Osteoblast (primary cell): ENCODE data around the gene SNCAIP. TPM values are rescaled to one million over a fixed set of nuclear protein-coding genes. Genes with fewer than 3 reads are reported as not detected.
A peak's percentile ranks its signal among the peaks of the same experiment; 100 is the strongest.

Experiments used
- DNase-seq: peaks from one replicate; pipeline ENCODE4 v3.0.0; 2011; ENCODE audit warnings: low spot score, mixed read lengths; ENCODE audit not compliant: insufficient read length; ENCODE audit errors: missing footprints
- H2AFZ ChIP-seq: 2 replicates; pipeline ENCODE4 v1.6.0; 2011; ENCODE audit warnings: mild to moderate bottlenecking, low read length
- H3K27ac ChIP-seq: 2 replicates; pipeline ENCODE4 v1.5.1; 2011; ENCODE audit warnings: mild to moderate bottlenecking, low read depth, low read length, moderate library complexity
- H3K27me3 ChIP-seq: 2 replicates; pipeline ENCODE4 v1.6.0; 2012; ENCODE audit warnings: mild to moderate bottlenecking, control low read depth, inconsistent platforms, low read length, moderate library complexity; ENCODE audit not compliant: insufficient read depth
- H3K36me3 ChIP-seq: 2 replicates; pipeline ENCODE4 v1.5.1; 2011; ENCODE audit warnings: mild to moderate bottlenecking, low read length, control low read depth, moderate library complexity; ENCODE audit not compliant: insufficient read depth
- H3K4me1 ChIP-seq: 2 replicates; pipeline ENCODE4 v1.5.1; 2011; ENCODE audit warnings: mild to moderate bottlenecking, low read length, control low read depth, moderate library complexity; ENCODE audit not compliant: insufficient read depth
- H3K4me2 ChIP-seq: 2 replicates; pipeline ENCODE4 v1.6.0; 2011; ENCODE audit warnings: mild to moderate bottlenecking, low read length; ENCODE audit not compliant: insufficient read depth
- H3K4me3 ChIP-seq: fragments of 200-600 bp; sonication (generic); 3 replicates; pipeline ENCODE4 v1.5.1; 2012; ENCODE audit warnings: mild to moderate bottlenecking, low read length, inconsistent platforms; ENCODE audit not compliant: insufficient read depth
- H3K79me2 ChIP-seq: 2 replicates; pipeline ENCODE4 v1.6.0; 2012; ENCODE audit warnings: mild to moderate bottlenecking, low read length, control low read depth, inconsistent platforms; ENCODE audit not compliant: insufficient read depth
- H3K9me3 ChIP-seq: 2 replicates; pipeline ENCODE4 v1.5.1; 2011; ENCODE audit warnings: low read depth, low read length, control low read depth
- H4K20me1 ChIP-seq: 2 replicates; pipeline ENCODE4 v1.6.0; 2012; ENCODE audit warnings: mild to moderate bottlenecking, low read length, control low read depth; ENCODE audit not compliant: insufficient read depth
- total RNA-seq: library from RNA; depleted of rRNA; stranded (reverse); fragments of >200 nt; gene quantifications from 2 replicates; pipeline ENCODE4 v1.2.3, GENCODE V29; 2012
- TF ChIP-seq, protein P1 (sequence below): IDR thresholded peaks from 2 replicates; pipeline ENCODE4 v1.5.1; 2011; ENCODE audit warnings: mild to moderate bottlenecking, low read depth, low read length, moderate library complexity; ENCODE audit errors: extremely low read depth

The SNCAIP gene
- total RNA-seq, 1 donor, result 6.2 TPM

DNA sequence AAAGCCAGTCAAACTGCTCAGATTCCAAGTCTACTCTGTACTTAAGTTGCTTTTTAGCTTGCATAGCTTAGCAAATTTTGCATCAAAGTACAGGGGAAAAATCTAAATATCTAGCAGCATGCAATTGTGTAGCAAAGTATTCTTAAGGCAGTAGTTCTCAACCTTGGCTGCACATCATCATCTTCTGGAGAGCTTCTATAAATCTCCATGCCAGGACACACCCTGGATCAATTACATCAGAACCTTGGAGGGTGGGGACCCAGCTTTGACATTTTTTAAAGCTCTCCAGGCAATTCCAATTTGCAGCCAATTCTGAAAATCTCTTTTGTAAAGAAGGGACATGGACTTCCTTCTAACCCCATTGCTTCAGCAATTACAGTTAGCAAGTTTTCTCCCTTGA is 187.5 kb downstream of the SNCAIP start:
- TF ChIP-seq, protein P1, sequence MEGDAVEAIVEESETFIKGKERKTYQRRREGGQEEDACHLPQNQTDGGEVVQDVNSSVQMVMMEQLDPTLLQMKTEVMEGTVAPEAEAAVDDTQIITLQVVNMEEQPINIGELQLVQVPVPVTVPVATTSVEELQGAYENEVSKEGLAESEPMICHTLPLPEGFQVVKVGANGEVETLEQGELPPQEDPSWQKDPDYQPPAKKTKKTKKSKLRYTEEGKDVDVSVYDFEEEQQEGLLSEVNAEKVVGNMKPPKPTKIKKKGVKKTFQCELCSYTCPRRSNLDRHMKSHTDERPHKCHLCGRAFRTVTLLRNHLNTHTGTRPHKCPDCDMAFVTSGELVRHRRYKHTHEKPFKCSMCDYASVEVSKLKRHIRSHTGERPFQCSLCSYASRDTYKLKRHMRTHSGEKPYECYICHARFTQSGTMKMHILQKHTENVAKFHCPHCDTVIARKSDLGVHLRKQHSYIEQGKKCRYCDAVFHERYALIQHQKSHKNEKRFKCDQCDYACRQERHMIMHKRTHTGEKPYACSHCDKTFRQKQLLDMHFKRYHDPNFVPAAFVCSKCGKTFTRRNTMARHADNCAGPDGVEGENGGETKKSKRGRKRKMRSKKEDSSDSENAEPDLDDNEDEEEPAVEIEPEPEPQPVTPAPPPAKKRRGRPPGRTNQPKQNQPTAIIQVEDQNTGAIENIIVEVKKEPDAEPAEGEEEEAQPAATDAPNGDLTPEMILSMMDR, result no peak
- Histone ChIP-seq H3K79me2 (no peaks in the 10 kb centered on the region), H3K27ac (no peak overlapping the region), H3K4me1 (peaks cover 5% of the 10 kb centered on the region), H2AFZ (no peak overlapping the region), H3K36me3 (no peaks in the 10 kb centered on the region), H3K4me2 (no peak overlapping the region), H3K9me3 (no peaks in the 10 kb centered on the region), H3K27me3 (peaks cover 5% of the 10 kb centered on the region), H4K20me1 (no peaks in the 10 kb centered on the region), H3K4me3 (no peak overlapping the region)
- DNase-seq, result no peak

DNA sequence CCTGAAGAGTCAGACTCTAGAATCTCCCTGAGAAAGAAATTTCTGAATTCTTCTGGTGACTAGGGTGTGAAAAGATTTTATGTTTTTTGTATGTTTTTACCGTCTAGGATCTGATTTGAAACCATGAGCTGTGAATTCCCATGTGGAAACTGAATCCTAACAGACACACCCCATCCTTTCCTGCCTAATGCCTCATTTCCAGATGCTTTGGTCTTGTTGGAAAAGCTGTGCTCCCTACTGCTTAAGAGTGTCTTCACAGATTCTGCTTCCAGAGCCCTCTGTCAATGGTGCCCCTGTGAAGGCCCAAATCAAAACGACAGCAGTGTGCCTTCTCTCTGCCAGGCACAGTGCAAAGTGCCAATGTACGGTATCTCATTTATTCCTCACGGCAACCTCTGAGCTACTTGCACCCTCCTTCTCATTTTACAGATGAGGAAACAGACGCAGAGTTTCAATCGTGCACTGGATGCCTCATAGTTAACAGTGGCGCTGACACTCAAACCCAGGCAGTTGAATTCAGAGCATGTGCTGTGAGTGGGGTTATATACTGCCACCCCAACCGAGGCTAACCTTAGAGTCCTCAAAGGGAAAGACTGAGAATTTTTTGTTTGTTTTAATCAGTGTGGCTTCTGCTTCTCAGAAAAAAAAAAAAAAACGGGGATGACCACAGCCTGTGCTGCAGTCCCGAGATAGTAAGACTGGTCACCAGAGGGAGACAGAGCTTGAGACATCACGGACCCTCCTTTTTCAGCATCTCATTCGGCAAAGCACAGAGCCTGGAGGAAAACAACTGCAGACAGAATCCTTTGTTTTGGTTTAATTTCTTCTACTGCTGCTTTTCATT is 188.4 kb downstream of the SNCAIP start:
- Histone ChIP-seq H3K79me2 (no peaks in the 10 kb centered on the region), H3K4me2 (peak overlapping the region; percentile 76), H3K27me3 (peaks cover 5% of the 10 kb centered on the region), H2AFZ (peak overlapping the region; percentile 73), H3K9me3 (no peaks in the 10 kb centered on the region), H3K36me3 (no peaks in the 10 kb centered on the region), H3K4me3 (peak overlapping the region; percentile 56), H3K27ac (no peak overlapping the region), H4K20me1 (no peaks in the 10 kb centered on the region), H3K4me1 (peaks cover 5% of the 10 kb centered on the region)
- TF ChIP-seq, protein P1, result peak; percentile 72
- peak; percentile 83 for DNase-seq

- Histone ChIP-seq H2AFZ (peak overlapping the region; percentile 73), H3K79me2 (no peaks in the 10 kb centered on the region), H3K4me2 (peak overlapping the region; percentile 76), H3K27me3 (peaks cover 5% of the 10 kb centered on the region), H4K20me1 (no peaks in the 10 kb centered on the region), H3K4me3 (peak overlapping the region; percentile 56), H3K27ac (no peak overlapping the region), H3K4me1 (peaks cover 5% of the 10 kb centered on the region), H3K9me3 (no peaks in the 10 kb centered on the region), H3K36me3 (no peaks in the 10 kb centered on the region)
- DNase-seq, result no peak
- TF ChIP-seq, protein P1, result no peak
Measured at GRCh38 chr5:122501089-122501435, 189.0 kb downstream of the SNCAIP start.

- Histone ChIP-seq H2AFZ (no peak overlapping the region), H3K4me3 (no peak overlapping the region), H3K36me3 (no peaks in the 10 kb centered on the region), H3K27ac (no peak overlapping the region), H3K79me2 (no peaks in the 10 kb centered on the region), H3K9me3 (no peaks in the 10 kb centered on the region), H4K20me1 (no peaks in the 10 kb centered on the region), H3K27me3 (no peaks in the 10 kb centered on the region), H3K4me2 (no peak overlapping the region), H3K4me1 (no peaks in the 10 kb centered on the region)
- no peak for DNase-seq
- TF ChIP-seq, protein P1, result no peak
Measured at GRCh38 chr5:122507045-122507444, 195.0 kb downstream of the SNCAIP start.
